A549 (cell line): ENCODE results near the gene RAB30.

Source experiments
- BHLHE40 ChIP-seq: IDR thresholded peaks from 2 replicates; pipeline ENCODE4 v1.6.1; 2012; ENCODE audit warnings: low read depth, low read length, inconsistent platforms
- CBX2 ChIP-seq: fragments of 200-600 bp; sonication (generic); IDR thresholded peaks from 2 replicates; pipeline ENCODE4 v1.6.1; 2016; ENCODE audit warnings: low read depth, mild to moderate bottlenecking, borderline replicate concordance
- CEBPB ChIP-seq, 2 experiments: fragments of >200 bp in 1 of 2; sonication (Bioruptor Twin) in 1 of 2; formaldehyde crosslinking in 1 of 2; IDR thresholded peaks; 2 replicates each; pipeline ENCODE4 v1.6.1; 2012 to 2016
- CTCF ChIP-seq: fragments of >200 bp; sonication (Bioruptor Twin); formaldehyde crosslinking; IDR thresholded peaks from 3 replicates; pipeline ENCODE4 v1.5.1; 2016
- MYC ChIP-seq: IDR thresholded peaks from 2 replicates; pipeline ENCODE4 v1.6.1; 2012; ENCODE audit warnings: mild to moderate bottlenecking, inconsistent platforms, low read length, improper control_type of control experiment, borderline replicate concordance
- NFE2L2 ChIP-seq: fragments of 150-350 bp; conservative IDR thresholded peaks from 2 replicates; pipeline ENCODE4 v1.6.1; 2014; ENCODE audit warnings: low read length
- PHF8 ChIP-seq: fragments of 200-600 bp; sonication (generic); IDR thresholded peaks from 2 replicates; pipeline ENCODE4 v1.6.1; 2016; ENCODE audit warnings: low read depth, mild to moderate bottlenecking, antibody characterized with exemption, moderate library complexity, borderline replicate concordance
- POLR2A ChIP-seq: IDR thresholded peaks from 2 replicates; pipeline ENCODE4 v1.6.1; 2012; ENCODE audit warnings: mild to moderate bottlenecking, low read length
- RAD21 ChIP-seq, 2 experiments: fragments of >200 bp in 1 of 2; sonication (Bioruptor Twin) in 1 of 2; formaldehyde crosslinking in 1 of 2; IDR thresholded peaks in 1 of 2; conservative IDR thresholded peaks in 1 of 2; 2 replicates in 1 of 2; 3 replicates in 1 of 2; pipeline ENCODE4 v1.6.1; 2012 to 2018; ENCODE audit warnings: inconsistent platforms in 1 of 2
- RFX5 ChIP-seq: fragments of 450-650 bp; IDR thresholded peaks from 2 replicates; pipeline ENCODE4 v1.7.1; 2014; ENCODE audit warnings: antibody characterized with exemption, mild to moderate bottlenecking, moderate library complexity
- TF ChIP-seq, protein P1 (sequence below): fragments of 450-650 bp; IDR thresholded peaks from 2 replicates; pipeline ENCODE4 v1.6.1; 2014; ENCODE audit warnings: antibody characterized with exemption

DNA sequence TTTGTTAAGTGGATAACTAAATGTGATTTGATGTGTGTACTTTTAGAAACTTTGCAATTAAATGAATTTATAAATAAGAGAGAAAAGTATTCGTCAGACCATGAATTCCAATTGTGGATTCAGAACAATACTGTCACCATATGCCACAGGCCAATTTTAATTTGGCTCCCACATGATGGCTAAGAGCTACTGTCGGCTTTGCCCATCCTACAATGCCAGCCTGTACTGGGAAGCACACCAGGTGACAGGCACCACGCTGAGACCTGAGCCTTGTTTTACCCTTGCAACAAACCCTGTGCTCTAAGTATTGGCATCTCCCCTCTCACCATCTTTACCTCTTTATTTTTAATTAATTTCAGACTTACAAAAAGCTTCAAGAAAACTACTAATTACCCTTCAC, 14.0 kb downstream of the RAB30 start:
- no peak for TF ChIP-seq CTCF
- no peak for TF ChIP-seq RFX5
- no peak for TF ChIP-seq PHF8
- TF ChIP-seq, protein P1, sequence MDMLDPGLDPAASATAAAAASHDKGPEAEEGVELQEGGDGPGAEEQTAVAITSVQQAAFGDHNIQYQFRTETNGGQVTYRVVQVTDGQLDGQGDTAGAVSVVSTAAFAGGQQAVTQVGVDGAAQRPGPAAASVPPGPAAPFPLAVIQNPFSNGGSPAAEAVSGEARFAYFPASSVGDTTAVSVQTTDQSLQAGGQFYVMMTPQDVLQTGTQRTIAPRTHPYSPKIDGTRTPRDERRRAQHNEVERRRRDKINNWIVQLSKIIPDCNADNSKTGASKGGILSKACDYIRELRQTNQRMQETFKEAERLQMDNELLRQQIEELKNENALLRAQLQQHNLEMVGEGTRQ, result no peak
- no peak for TF ChIP-seq BHLHE40
- no peak for TF ChIP-seq CEBPB (IDR thresholded peaks at IDR 0.05)
- no peak for TF ChIP-seq POLR2A
- no peak for TF ChIP-seq MYC
- TF ChIP-seq NFE2L2, result no peak
- no peak for TF ChIP-seq CBX2
- TF ChIP-seq RAD21 (conservative IDR thresholded peaks at IDR 0.05 in 1 of 2, IDR thresholded peaks at IDR 0.05 in 1 of 2), result no peak
